Colonic mucosa (tissue), 4 donors: ENCODE data around the gene ESRP2. TPM values are rescaled to one million over a fixed set of nuclear protein-coding genes. Genes with fewer than 3 reads are reported as not detected.

Experiments used
- DNase-seq: peaks from one replicate; pipeline ENCODE4 v3.0.0-alpha.2; 2020
- H3K27ac ChIP-seq: fragments of 200-600 bp; one replicate; pipeline ENCODE4 v1.8.0; 2021
- H3K27me3 ChIP-seq: fragments of 200-600 bp; one replicate; pipeline ENCODE4 v1.8.0; 2021
- H3K36me3 ChIP-seq: fragments of 200-600 bp; one replicate; pipeline ENCODE4 v1.8.0; 2021
- H3K4me1 ChIP-seq: fragments of 200-600 bp; one replicate; pipeline ENCODE4 v1.8.0; 2021; ENCODE audit warnings: mild to moderate bottlenecking
- H3K4me3 ChIP-seq: fragments of 200-600 bp; one replicate; pipeline ENCODE4 v1.8.0; 2021
- H3K9ac ChIP-seq, 2 donors: one replicate each; pipeline ENCODE4 v1.7.0; 2013; ENCODE audit warnings: control low read depth in 2 of 2, low read depth in 2 of 2, low read length in 2 of 2
- H3K9me3 ChIP-seq: fragments of 200-600 bp; one replicate; pipeline ENCODE4 v1.8.0; 2021
- intact Hi-C: fragments of 100-400 bp; cut with DNase I; formaldehyde crosslinking; loops from one replicate; pipeline ENCODE4 v1.14.1; 2022
- total RNA-seq, 2 donors: library from RNA; stranded (reverse); fragmentation: NEBNext Ultra II Directional in 1 of 2; extraction: Animal tissue kit (Norgen Biotek cat#: 25700) in 1 of 2; gene quantifications; one replicate each; pipeline ENCODE4 v1.2.1, GENCODE V29; 2021
- TF ChIP-seq, protein P1 (sequence below): fragments of 200-600 bp; IDR thresholded peaks from one replicate; pipeline ENCODE4 v1.8.0; 2022; ENCODE audit warnings: antibody characterized with exemption, mild to moderate bottlenecking
- donor health status: healthy.
- donor health status: DM: no; HTN: no; CAD: no.
- donor health status: DM: no; HTN: no; CAD: no.

The ESRP2 gene
- total RNA-seq, 2 donors from 2014 or later, result 76.6 to 119 TPM

DNA sequence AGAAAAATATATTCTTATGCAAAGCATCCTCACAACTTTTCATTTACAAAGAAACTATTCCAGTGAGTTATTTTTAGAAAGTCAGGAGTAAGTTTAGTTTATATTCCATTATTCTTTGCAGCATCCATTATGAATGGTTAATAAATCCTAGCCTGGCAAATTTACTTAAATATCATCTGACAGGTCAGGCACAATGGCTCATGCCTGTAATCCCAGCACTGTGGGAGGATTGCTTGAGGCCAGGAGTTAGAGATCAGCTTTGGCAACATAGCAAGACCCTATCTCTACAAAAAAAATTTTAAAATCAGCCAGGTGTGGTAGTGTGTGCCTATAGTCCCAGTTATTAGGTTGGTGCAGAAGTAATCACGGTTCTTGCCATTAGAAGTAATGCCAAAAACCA is 12.9 kb downstream of the ESRP2 start:
- H3K4me3 ChIP-seq, result no peak overlapping the region
- TF ChIP-seq, protein P1, sequence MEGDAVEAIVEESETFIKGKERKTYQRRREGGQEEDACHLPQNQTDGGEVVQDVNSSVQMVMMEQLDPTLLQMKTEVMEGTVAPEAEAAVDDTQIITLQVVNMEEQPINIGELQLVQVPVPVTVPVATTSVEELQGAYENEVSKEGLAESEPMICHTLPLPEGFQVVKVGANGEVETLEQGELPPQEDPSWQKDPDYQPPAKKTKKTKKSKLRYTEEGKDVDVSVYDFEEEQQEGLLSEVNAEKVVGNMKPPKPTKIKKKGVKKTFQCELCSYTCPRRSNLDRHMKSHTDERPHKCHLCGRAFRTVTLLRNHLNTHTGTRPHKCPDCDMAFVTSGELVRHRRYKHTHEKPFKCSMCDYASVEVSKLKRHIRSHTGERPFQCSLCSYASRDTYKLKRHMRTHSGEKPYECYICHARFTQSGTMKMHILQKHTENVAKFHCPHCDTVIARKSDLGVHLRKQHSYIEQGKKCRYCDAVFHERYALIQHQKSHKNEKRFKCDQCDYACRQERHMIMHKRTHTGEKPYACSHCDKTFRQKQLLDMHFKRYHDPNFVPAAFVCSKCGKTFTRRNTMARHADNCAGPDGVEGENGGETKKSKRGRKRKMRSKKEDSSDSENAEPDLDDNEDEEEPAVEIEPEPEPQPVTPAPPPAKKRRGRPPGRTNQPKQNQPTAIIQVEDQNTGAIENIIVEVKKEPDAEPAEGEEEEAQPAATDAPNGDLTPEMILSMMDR, result no peak
- DNase-seq, result no peak
- no peaks in the 10 kb centered on the region for H3K36me3 ChIP-seq
- no peak overlapping the region for H3K9ac ChIP-seq
- intact Hi-C loops, result no loop called here
- H3K27ac ChIP-seq, result no peak overlapping the region
- H3K27me3 ChIP-seq, result no peaks in the 10 kb centered on the region
- H3K9me3 ChIP-seq, result no peaks in the 10 kb centered on the region
- no peaks in the 10 kb centered on the region for H3K4me1 ChIP-seq

DNA sequence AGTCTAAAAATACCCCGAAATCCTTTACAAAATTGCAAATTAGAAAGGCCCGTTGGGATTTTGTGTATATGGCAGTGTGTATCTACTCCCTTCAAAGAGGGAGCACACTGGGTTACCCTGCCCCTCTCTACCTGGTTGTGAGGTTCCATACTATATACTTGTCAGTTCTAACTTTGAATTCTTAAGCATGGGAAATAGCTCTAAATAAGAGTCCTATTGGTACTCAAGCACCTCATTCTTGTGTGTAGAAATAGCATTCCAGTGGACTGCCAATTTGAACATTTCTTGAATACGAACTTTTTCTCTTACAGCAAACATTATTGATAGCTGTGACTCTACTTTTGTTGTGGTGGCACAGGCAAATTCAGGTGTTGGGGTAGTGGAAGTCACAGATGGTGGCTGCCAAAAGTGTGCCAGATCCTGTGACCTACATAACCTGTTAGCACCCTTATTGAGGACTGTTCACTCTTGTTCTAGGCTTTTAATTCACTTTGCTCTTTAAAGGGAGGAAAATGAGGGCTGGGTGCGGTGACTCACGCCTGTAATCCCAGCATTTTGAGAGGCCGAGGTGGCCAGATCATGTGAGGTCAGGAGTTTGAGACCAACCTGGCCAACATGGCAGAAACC is 16.1 kb downstream of the ESRP2 start:
- DNase-seq, result no peak
- no peaks in the 10 kb centered on the region for H3K36me3 ChIP-seq
- H3K9me3 ChIP-seq, result no peaks in the 10 kb centered on the region
- no peaks in the 10 kb centered on the region for H3K27me3 ChIP-seq
- H3K4me3 ChIP-seq, result no peak overlapping the region
- intact Hi-C loops, result no loop called here
- TF ChIP-seq, protein P1, result no peak
- no peak overlapping the region for H3K9ac ChIP-seq
- H3K4me1 ChIP-seq, result no peaks in the 10 kb centered on the region
- H3K27ac ChIP-seq, result no peak overlapping the region

DNA sequence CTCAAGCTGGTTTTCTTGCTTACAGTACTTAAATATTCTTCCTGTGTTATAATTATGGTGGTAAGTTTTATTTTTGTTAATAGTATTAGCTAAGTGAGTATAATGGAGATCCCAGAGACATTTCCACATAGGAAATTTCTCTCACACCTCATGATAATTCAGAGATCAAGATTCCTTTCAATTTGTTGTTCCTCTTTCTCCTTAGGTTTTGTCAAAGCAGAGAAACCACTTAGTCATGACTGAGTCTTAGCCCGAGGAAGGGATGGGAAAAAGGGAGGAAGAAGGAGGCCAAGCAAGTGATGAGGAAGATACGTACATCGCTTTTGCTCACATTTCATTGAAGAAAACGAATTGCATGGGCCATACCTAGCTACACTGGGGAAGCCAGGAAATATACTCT is 18.4 kb downstream of the ESRP2 start:
- H3K9ac ChIP-seq, result no peak overlapping the region
- intact Hi-C loops, result no loop called here
- no peaks in the 10 kb centered on the region for H3K9me3 ChIP-seq
- no peaks in the 10 kb centered on the region for H3K4me1 ChIP-seq
- DNase-seq, result no peak
- no peak overlapping the region for H3K4me3 ChIP-seq
- no peak overlapping the region for H3K27ac ChIP-seq
- H3K27me3 ChIP-seq, result no peaks in the 10 kb centered on the region
- no peaks in the 10 kb centered on the region for H3K36me3 ChIP-seq
- TF ChIP-seq, protein P1, result no peak

DNA sequence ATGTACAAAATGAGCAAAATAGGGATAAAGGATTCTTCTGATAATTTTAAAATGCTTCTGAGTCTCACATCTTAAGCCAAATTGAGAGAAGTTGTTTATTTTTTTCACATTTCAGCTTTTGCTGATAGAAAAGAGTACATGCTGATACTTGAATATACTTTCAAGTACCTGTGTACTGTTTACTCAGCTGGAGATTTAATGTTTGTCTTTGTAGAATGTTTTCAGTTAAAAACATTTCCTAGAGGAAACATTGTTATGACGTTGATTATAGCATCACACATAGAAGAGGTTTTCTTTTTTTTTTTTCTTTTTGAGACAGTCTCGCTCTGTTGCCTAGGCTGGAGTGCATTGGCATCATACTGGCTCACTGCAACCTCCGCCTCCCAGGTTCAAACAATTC is 19.7 kb downstream of the ESRP2 start:
- intact Hi-C loops, result no loop called here
- Histone ChIP-seq H3K36me3 (no peaks in the 10 kb centered on the region), H3K4me1 (no peaks in the 10 kb centered on the region), H3K9ac (no peak overlapping the region), H3K27ac (no peak overlapping the region), H3K27me3 (no peaks in the 10 kb centered on the region), H3K4me3 (no peak overlapping the region), H3K9me3 (no peaks in the 10 kb centered on the region)
- TF ChIP-seq, protein P1, result no peak
- DNase-seq, result no peak

DNA sequence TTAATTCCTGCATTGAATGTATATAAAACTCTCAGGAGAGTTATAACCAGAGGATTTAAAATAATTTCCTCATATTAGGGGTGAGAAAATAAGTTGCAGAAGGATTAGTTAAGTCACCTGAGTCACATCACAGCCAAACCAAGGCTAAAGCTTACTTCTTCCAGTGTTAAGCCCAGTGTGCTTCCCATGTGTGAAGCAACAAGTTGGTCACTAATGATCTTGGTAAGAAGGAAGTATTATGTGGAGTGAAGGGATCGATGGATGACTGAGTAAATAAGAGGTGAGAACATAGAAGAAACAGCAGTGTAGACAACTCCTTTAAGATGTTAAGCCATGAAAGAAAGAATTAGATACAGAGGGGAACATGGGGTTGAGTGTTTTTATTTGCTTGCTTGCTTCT is 20.6 kb downstream of the ESRP2 start:
- intact Hi-C loops, result no loop called here
- no peaks in the 10 kb centered on the region for H3K9me3 ChIP-seq
- H3K36me3 ChIP-seq, result no peaks in the 10 kb centered on the region
- no peaks in the 10 kb centered on the region for H3K27me3 ChIP-seq
- H3K27ac ChIP-seq, result no peak overlapping the region
- no peak for DNase-seq
- TF ChIP-seq, protein P1, result no peak
- H3K4me1 ChIP-seq, result no peaks in the 10 kb centered on the region
- H3K4me3 ChIP-seq, result no peak overlapping the region
- H3K9ac ChIP-seq, result no peak overlapping the region
